Thyroid gland (tissue), 4 donors: Measurements from ENCODE around the gene FHOD3.

Source experiments
- POLR2A ChIP-seq, 2 donors: fragments of 450-650 bp; IDR thresholded peaks; one replicate each; pipeline ENCODE4 v1.6.1; 2017; ENCODE audit warnings: antibody characterized with exemption in 2 of 2, mild to moderate bottlenecking in 2 of 2, moderate library complexity in 1 of 2
- TF ChIP-seq, protein P1 (sequence below), 6 experiments: fragments of 200-600 bp in 3 of 6; fragments of 450-650 bp in 3 of 6; sonication (generic) in 3 of 6; IDR thresholded peaks; one replicate each; pipeline ENCODE4 v1.5.1; 2016 to 2019; ENCODE audit warnings: antibody characterized with exemption in 6 of 6, mild to moderate bottlenecking in 2 of 6, inconsistent platforms in 1 of 6, moderate library complexity in 1 of 6

DNA sequence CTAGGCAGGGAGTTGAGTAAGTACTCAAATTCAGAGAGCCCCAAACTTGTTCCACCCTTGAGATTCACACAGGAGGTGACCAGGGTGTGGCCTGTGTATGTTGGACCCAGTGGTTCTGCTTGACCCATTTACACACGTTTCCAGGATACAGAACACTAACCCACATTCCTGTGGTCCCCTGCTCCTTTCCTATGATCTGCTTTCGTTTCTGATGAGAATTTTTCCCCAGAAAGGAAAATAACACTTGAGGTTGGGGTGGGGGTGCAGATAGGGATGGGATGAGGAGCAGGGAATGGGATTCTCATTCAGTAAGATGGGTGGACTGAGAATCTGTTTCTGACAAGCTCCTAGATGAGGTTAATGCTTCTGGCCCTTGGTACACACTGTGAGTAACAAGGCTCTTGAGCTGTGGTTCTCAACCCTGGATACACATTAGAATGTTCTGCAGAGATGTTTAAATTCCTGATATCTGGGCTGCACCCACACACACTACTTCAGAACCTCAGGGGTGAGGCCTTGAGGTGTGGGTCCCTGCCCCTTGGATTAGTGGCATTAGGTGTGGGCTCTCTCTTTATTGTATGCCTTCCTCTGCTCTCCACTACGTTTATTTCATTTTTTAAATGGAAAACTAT lies 472.9 kb downstream of the FHOD3 start:
- TF ChIP-seq, protein P1, sequence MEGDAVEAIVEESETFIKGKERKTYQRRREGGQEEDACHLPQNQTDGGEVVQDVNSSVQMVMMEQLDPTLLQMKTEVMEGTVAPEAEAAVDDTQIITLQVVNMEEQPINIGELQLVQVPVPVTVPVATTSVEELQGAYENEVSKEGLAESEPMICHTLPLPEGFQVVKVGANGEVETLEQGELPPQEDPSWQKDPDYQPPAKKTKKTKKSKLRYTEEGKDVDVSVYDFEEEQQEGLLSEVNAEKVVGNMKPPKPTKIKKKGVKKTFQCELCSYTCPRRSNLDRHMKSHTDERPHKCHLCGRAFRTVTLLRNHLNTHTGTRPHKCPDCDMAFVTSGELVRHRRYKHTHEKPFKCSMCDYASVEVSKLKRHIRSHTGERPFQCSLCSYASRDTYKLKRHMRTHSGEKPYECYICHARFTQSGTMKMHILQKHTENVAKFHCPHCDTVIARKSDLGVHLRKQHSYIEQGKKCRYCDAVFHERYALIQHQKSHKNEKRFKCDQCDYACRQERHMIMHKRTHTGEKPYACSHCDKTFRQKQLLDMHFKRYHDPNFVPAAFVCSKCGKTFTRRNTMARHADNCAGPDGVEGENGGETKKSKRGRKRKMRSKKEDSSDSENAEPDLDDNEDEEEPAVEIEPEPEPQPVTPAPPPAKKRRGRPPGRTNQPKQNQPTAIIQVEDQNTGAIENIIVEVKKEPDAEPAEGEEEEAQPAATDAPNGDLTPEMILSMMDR (IDR thresholded peaks at IDR 0.05), result no peak
- TF ChIP-seq POLR2A (IDR thresholded peaks at IDR 0.05), result no peak
